IMR-90 (cell line): ENCODE results near the gene CKLF. TPM values are rescaled to one million over a fixed set of nuclear protein-coding genes. Genes with fewer than 3 reads are reported as not detected.
"Not testable (repeated sequence)": the region's sequence is repeated elsewhere in the genome, so short reads cannot be mapped to it uniquely, and the experiment has no call there.

Source experiments
- ATAC-seq: fragments of 200-7000 bp; cut with Tn5 transposase; 2 replicates; pipeline ENCODE4 v1.9.1; 2020; ENCODE audit warnings: low read depth, mild to moderate bottlenecking, moderate library complexity
- BruUV-seq: library from RNA; stranded (reverse); fragments of 400-500 nt; replicated peaks from 2 replicates; lab custom pipeline; 2021; lab: Mats Ljungman, UMichigan
- CTCF ChIA-PET: fragments of 300-600 bp; formaldehyde crosslinking; extraction: SDS; loops from one replicate; lab custom pipeline; 2021; ENCODE audit warnings: antibody characterized with exemption; lab: Yijun Ruan, JAX
- POLR2A ChIA-PET: fragments of 300-600 bp; sonication (Branson Sonifier 250); formaldehyde crosslinking; loops from one replicate; lab custom pipeline; 2022; ENCODE audit warnings: antibody characterized with exemption; ENCODE audit not compliant: unreplicated experiment; lab: Charles Lee
- DNase-seq: peaks from one replicate; pipeline ENCODE4 v3.0.0; 2013
- H2AFZ ChIP-seq: replicated peaks from 2 replicates; pipeline ENCODE3; 2013; ENCODE audit warnings: low read length, mild to moderate bottlenecking; ENCODE audit not compliant: poor library complexity
- H2AK5ac ChIP-seq: 2 replicates; pipeline ENCODE4 v1.6.1; 2013; ENCODE audit warnings: low read depth, low read length, inconsistent platforms
- H2AK9ac ChIP-seq: replicated peaks from 2 replicates; pipeline ENCODE3; 2013; ENCODE audit warnings: mild to moderate bottlenecking, low read depth, low read length, moderate library complexity; ENCODE audit not compliant: poor library complexity
- H2BK120ac ChIP-seq: 2 replicates; pipeline ENCODE4 v1.6.1; 2013; ENCODE audit warnings: low read depth, low read length, inconsistent platforms
- H2BK15ac ChIP-seq: 3 replicates; pipeline ENCODE4 v1.6.1; 2013; ENCODE audit warnings: low read depth, low read length, inconsistent platforms
- H2BK20ac ChIP-seq: 2 replicates; pipeline ENCODE4 v1.6.1; 2013; ENCODE audit warnings: low read depth, mild to moderate bottlenecking, inconsistent platforms, low read length, moderate library complexity
- H2BK5ac ChIP-seq: 2 replicates; pipeline ENCODE4 v1.6.1; 2013; ENCODE audit warnings: mild to moderate bottlenecking, low read depth, low read length, inconsistent platforms; ENCODE audit not compliant: poor library complexity, severe bottlenecking
- H3K14ac ChIP-seq: replicated peaks from 2 replicates; pipeline ENCODE4 v1.6.1; 2013; ENCODE audit warnings: low read depth, low read length, inconsistent platforms
- H3K18ac ChIP-seq: 2 replicates; pipeline ENCODE4 v1.6.1; 2013; ENCODE audit warnings: low read depth, low read length, control low read depth
- H3K23ac ChIP-seq: 2 replicates; pipeline ENCODE4 v1.6.1; 2013; ENCODE audit warnings: low read depth, low read length, inconsistent platforms
- H3K27ac ChIP-seq: 2 replicates; pipeline ENCODE4 v1.5.1; 2013; ENCODE audit warnings: mild to moderate bottlenecking, control low read depth, low read length; ENCODE audit not compliant: insufficient read depth
- H3K27me3 ChIP-seq: 2 replicates; pipeline ENCODE4 v1.6.1; 2013; ENCODE audit warnings: low read length; ENCODE audit not compliant: control insufficient read depth, insufficient read depth
- H3K36me3 ChIP-seq: 2 replicates; pipeline ENCODE4 v1.6.1; 2013; ENCODE audit warnings: low read length, mixed read lengths; ENCODE audit not compliant: control insufficient read depth, insufficient read depth
- H3K4ac ChIP-seq: 2 replicates; pipeline ENCODE4 v1.6.1; 2013; ENCODE audit warnings: low read depth, low read length, inconsistent platforms
- H3K4me1 ChIP-seq: 2 replicates; pipeline ENCODE4 v1.6.1; 2013; ENCODE audit warnings: low read length, mixed read lengths; ENCODE audit not compliant: control insufficient read depth, insufficient read depth
- H3K4me2 ChIP-seq: 2 replicates; pipeline ENCODE4 v1.6.1; 2013; ENCODE audit warnings: low read depth, mild to moderate bottlenecking, control low read depth, low read length, moderate library complexity
- H3K4me3 ChIP-seq: 2 replicates; pipeline ENCODE4 v1.5.1; 2013; ENCODE audit warnings: low read depth, mild to moderate bottlenecking, control low read depth, low read length, moderate library complexity; ENCODE audit not compliant: insufficient read depth
- H3K56ac ChIP-seq: 2 replicates; pipeline ENCODE4 v1.6.1; 2013; ENCODE audit warnings: low read length, inconsistent platforms; ENCODE audit not compliant: insufficient read depth; ENCODE audit errors: extremely low read depth
- H3K79me1 ChIP-seq, 2 experiments: 2 replicates each; pipeline ENCODE4 v1.6.1; 2013; ENCODE audit warnings: low read length in 2 of 2, inconsistent platforms in 1 of 2, low read depth in 1 of 2
- H3K9ac ChIP-seq: 2 replicates; pipeline ENCODE4 v1.6.1; 2013; ENCODE audit warnings: low read depth, low read length, control low read depth
- H3K9me1 ChIP-seq: 2 replicates; pipeline ENCODE4 v1.6.1; 2013; ENCODE audit warnings: low read length, inconsistent platforms; ENCODE audit not compliant: insufficient read depth
- H3K9me3 ChIP-seq: 2 replicates; pipeline ENCODE4 v1.6.1; 2013; ENCODE audit warnings: low read length; ENCODE audit not compliant: control insufficient read depth, insufficient read depth
- H4K20me1 ChIP-seq: 2 replicates; pipeline ENCODE4 v1.6.1; 2013; ENCODE audit warnings: low read length, inconsistent platforms; ENCODE audit not compliant: insufficient read depth
- H4K5ac ChIP-seq: 2 replicates; pipeline ENCODE4 v1.6.1; 2013; ENCODE audit warnings: mild to moderate bottlenecking, low read depth, low read length, control low read depth
- H4K8ac ChIP-seq, 2 experiments: 2 replicates each; pipeline ENCODE4 v1.6.1; 2013; ENCODE audit warnings: low read depth in 2 of 2, low read length in 2 of 2, control low read depth in 1 of 2, inconsistent platforms in 1 of 2
- H4K91ac ChIP-seq: 2 replicates; pipeline ENCODE4 v1.6.1; 2013; ENCODE audit warnings: low read depth, low read length, inconsistent platforms; ENCODE audit not compliant: insufficient read depth
- WGBS, 2 experiments: methylation state at CpG; one replicate each; pipeline versions ENCODE4 v1.1.5 to v1.1.7; 2013; ENCODE audit warnings: missing lambda C conversion rate in 2 of 2; ENCODE audit not compliant: insufficient read length in 1 of 2; ENCODE audit errors: extremely low coverage in 2 of 2; 5-methylcytosine and 5-hydroxymethylcytosine counted together
- dilution Hi-C: fragments of 300-500 bp; cut with HindIII; formaldehyde crosslinking; loops from one replicate; pipeline ENCODE4 v1.14.3; 2018; ENCODE audit warnings: low sequenced_read_pairs; ENCODE audit not compliant: unreplicated experiment
- in situ Hi-C: fragments of 300-500 bp; cut with MboI; formaldehyde crosslinking; loops from 3 replicates; pipeline ENCODE4 v1.14.3; 2019; ENCODE audit warnings: low sequenced_read_pairs, inconsistent platforms, mixed read lengths
- intact Hi-C: fragments of 100-400 bp; cut with micrococcal nuclease; formaldehyde crosslinking; loops from 2 replicates; pipeline ENCODE4 v1.10.0; 2022
- polyA plus RNA-seq, 3 experiments: library from polyadenylated mRNA; depleted of rRNA; stranded (reverse); fragments of >200 nt; gene quantifications; 2 replicates each; pipeline ENCODE4 v1.2.3, GENCODE V29; 2012; ENCODE audit warnings: low replicate concordance in 1 of 3
- total RNA-seq: library from RNA; depleted of rRNA; stranded (reverse); fragments of >200 nt; gene quantifications from 2 replicates; pipeline ENCODE4 v1.2.3, GENCODE V29; 2012

CKLF gene
- total and polyA plus RNA-seq, 2 of the 4 experiments (the other 2 are of a cell fraction): 60.8 to 92.2 TPM

GRCh38 chr16:66596559-66596958 lies 44.2 kb downstream of the CKLF start:
- H3K4ac ChIP-seq, H3K18ac ChIP-seq, H2BK120ac ChIP-seq, intact Hi-C loops, BruUV-seq, H3K23ac ChIP-seq, H3K79me1 ChIP-seq, H2BK15ac ChIP-seq, in situ Hi-C loops, H3K27ac ChIP-seq, H4K91ac ChIP-seq, ATAC-seq, H4K20me1 ChIP-seq, H4K5ac ChIP-seq, POLR2A ChIA-PET, H3K4me1 ChIP-seq, CTCF ChIA-PET, H4K8ac ChIP-seq, H2BK20ac ChIP-seq, H3K4me2 ChIP-seq, H2AFZ ChIP-seq, H2BK5ac ChIP-seq, DNase-seq, dilution Hi-C loops, H2AK5ac ChIP-seq, H3K14ac ChIP-seq, H3K56ac ChIP-seq, H2AK9ac ChIP-seq, H3K9me1 ChIP-seq, H3K4me3 ChIP-seq, H3K9ac ChIP-seq, H3K36me3 ChIP-seq: not testable (repeated sequence)
- peaks cover 27% of the 10 kb centered on the region for H3K27me3 ChIP-seq
- WGBS, 2 experiments: no CpG with 5 or more reads among the region's 4 CpGs
- peaks cover 13% of the 10 kb centered on the region for H3K9me3 ChIP-seq
